GM21515 (cell line): Measurements from ENCODE around the gene CYFIP1.

Source experiments
- ATAC-seq: cut with Tn5 transposase; IDR thresholded peaks from one replicate; pipeline ENCODE4 v1.9.1; 2021; ENCODE audit not compliant: unreplicated experiment

CYFIP1 gene

DNA sequence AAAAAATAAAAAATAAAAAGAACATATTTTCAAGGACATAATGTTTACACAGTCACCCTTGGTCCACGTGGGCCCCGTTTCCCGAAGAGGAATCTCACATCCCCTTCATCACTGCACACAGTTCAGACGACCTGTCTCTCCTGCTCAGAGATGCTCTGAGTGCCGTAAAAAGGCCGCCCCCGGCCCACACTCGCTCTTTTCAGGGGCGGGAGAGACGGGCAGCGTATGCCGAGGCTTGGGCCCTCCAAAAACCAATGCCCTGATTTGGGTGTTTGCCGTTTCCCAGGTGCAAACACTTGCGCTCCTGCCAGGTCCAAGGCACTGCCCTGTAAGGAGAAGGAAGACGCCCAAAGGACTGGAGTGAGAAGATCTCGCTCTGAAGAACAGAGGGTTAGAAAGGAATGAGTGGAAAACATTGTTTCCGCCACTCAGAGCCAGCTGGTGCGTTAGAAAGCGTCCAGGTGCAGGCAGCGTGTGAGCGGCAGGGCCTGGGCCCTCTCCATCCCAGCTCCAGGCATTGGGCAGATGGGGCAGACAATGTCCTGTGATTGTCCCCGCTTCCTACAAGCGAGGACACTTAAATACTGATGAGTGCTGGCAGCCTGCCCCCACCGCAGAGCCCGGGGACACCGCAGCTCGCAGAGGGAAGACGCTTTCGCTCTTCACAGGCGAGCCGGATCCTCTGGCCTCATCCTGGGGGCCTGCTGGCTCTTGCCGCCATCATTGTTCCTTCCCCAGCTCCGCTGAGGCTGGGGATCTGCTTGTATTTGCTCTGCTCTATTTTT, 88.5 kb downstream of the CYFIP1 start:
- ATAC-seq: no peak

DNA sequence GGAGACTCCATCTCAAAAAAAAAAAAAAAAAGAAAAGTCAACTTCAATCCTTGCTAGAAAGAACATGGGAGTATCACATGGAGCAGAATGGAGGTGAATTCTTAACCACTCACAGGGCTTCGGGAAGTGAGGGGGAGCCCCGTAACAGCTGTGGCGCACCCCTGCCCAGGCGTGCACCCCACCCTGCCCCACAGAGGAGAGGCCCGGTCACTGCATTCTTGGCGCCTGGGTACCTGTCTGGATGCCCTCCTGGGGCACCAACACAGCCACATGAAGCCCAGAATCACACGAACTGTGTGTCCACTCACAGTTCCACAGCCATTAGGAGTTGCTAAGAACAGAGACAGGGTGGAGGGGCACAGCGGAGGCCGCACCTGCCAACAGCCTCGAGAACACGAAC, 89.9 kb downstream of the CYFIP1 start:
- no peak for ATAC-seq

DNA sequence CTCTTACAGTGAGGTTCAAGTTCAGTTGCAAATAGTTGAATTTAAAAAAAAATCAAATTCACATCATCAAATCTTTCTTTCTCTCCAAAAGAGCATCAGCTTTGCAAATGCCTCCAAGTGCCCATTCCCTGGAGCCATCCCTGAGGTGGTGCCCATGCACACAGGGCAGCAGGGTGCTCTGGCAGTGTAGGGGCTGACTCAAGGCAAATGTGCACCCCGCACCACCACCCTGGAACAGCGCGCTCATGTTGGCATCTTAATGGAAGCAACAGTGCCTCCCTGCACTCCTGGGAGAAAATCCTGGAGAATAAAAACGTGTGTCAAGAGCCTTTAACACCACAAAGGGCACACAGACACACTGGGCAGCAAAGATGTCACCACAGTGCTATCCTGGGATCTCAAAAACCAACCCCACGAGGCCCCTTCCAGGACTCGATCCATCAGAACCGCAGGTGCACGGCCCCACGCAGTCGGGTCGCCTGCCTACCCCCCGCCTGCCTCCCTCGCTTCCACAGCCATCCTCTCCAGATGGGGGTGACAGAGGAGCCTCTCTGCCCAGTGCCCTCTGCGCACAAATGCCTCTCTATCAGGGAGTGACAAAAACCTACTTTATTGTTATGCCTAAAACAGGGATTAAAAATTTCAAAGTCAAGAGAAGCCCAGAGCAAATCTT, 90.9 kb downstream of the CYFIP1 start:
- ATAC-seq: no peak

DNA sequence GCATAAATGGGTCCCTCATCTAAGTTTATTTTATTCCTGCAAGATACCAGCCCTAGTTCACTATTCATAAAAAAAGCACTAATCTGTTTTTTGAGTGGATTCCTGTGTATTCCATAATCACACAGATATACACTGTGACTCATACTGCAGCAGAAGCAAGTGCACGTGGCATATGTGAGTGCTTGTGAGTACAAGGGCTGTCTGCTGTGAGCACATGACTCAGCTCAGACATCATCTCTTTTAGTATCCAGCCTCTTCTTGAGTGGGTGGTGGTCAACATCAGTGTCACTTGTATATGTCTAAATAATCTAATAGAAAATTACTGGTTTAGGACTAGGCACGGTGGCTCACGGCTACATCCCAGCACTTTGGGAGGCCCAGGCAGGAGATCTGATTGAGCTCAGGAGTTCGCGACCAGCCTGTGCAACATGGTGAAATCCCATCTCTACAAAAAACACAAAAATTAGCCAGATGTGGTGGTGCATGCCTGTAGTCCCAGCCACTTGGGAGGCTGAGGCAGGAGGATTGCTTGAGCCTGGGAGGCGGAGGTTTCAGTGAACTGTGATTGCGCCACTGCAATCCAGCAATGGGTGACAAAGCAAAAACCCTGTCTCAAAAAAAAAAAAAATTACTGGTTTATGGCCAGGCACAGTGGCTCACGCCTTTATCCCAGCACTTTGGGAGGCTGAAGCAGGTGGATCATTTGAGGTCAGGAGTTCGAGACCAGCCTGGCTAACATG, 91.9 kb downstream of the CYFIP1 start:
- no peak for ATAC-seq

DNA sequence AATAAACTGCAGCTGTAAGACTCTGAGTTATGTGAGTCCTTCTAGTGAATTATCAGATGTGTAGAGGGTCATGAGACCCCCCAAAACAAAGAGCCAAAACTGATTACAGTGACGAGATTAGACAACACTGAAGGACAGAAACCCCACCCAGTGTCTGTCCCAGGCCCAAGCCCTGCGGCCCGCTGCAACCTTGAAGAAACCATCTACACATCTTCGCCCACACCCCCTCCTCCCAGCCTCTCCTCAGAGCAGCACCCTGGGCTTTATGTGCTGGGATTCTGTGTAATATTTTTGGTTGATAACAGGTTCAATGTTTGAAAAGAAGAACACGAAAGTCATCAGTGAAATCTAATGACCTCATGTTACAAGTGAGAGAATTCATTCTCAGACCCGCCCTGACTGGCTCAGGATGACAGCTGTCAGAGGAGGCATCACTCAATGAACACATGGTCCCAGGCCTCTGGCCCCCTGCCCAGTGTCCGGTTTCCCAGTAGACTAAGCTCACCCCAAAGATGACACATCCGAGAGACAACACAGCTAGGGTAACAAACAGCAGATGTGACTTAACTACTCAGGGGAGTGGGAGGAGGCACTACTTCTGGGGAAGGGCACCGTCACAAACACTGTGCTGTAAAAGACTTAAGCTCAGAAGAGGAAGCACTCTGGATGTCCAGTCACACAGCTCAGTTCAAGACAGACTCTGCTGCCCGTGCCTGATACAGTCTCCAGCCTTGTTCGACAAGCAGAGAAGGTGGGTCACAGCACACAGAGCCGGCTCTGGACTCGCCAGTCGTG, 92.8 kb downstream of the CYFIP1 start:
- ATAC-seq: no peak

DNA sequence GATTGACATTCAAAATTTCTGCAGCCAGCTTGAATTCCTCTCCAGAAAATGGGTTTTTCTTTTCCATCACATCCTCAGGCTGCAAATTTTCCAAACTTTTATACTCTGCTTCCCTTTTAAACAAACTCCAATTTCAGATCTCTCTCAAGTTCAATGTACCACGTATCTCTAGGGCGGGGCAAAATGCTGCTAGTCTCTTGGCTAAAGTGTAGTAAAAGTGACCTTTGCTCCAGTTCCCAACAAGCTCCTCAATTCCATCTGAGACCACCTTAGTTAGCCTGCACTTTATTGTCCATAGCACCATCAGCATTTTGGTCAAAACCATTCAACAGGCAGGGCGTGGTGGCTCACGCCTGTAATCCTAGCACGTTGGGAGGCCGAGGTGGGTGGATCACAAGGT, 95.0 kb downstream of the CYFIP1 start:
- no peak for ATAC-seq

DNA sequence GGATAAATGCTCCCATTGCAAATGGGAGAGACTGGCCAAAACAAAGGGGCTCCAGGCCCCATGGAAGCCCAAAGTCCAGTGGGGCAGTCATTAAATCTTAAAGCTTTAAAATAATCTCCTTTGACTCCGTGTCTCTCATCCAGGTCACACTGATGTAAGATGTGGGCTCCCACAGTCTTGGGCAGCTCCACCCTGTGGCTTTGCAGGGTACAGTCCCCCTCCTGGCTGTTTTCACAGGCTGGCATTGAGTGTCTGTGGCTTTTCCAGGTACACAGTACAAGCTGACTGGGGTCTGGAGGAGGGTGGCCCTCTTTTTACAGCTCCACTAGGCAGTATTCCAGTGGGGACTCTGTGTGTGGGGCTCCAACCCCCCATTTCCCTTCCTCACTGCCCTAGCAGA, 95.8 kb downstream of the CYFIP1 start:
- ATAC-seq: no peak

DNA sequence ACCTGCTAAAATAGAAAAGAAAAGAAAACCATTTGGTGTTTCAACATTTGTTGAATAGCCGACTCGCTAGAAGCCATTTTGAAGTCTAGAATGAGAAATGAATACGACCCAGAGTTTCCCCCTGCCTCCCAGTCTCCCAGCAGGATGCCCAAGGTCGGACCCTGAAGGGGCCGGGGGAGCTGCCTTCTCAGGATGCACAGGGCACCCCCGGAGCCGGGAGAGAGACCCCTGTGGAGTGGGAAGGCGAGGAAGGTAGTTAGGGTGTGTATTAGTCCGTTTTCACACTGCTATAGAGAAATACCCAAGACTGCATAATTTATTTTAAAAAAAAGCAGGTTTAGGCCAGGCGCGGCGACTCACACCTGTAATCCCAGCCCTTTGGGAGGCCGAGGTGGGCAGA, 97.0 kb downstream of the CYFIP1 start:
- ATAC-seq: no peak

DNA sequence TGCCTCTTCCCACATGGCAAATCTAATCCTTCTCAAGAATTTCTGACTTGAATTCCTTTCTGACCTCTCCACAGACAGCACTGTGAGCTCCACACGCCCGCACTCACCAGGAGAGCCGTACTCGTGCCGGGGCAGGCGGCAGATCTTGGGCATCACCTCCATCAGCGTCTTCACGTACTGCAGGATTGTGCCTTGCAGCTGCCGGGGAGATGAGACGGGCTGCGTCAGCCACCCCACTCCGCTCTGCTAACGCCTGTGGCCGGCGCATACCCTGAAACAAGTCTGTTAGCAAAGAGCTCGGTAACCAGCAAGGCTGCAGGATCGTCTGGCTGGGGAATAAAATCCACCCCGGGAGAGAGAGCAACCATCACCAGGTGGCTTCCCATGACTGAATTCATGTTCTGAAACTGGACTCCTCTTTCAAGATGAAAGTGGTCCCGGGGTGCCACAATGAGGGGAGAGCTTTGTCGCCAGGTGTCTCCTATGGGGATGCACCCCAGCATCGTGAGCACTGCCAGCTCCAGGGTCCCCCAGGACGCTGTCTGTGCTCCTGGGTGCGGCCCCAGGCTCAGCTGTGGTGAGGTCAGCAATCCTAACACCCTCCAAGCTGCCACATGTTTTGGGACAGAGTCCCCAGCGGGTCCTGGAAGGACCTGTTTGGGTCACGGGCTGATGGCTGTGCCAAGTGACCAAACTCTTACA, 98.3 kb downstream of the CYFIP1 start:
- ATAC-seq: no peak

DNA sequence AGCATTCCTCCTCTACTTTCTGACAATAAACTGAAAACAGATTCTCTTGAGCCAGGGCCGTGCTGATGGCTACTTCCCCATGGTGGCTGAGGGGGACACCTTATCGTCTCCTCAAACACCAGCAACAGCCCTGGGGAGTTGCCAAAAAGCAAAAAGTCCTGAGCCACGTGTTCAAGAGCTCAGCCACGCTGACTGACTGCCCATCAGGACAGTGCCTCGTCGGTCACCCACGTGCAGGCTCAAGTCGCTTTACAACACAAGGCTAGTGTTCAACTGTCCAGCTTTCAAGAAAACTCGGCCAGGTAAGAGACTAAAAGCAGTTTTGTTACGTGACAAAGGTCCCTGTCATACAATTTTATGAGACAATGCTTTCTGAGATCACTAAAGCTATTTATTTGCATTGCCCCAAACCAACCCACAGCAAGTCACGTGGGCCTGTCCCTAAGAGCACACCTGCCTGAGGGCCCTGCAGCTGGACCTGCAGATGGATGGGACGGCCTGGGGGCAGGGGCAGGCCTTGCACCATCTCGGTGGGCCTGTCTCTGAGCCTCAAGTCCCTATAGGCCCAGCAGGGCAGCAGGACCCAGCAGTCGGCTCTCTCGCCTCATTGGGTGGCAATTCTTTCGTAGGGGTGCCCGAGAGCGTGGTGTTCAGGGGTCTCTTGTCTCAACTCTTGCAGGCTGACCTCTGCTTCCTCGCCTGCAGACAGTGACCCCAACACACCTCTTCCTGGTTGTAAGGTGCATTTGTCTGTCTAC, 99.0 kb downstream of the CYFIP1 start:
- no peak for ATAC-seq

DNA sequence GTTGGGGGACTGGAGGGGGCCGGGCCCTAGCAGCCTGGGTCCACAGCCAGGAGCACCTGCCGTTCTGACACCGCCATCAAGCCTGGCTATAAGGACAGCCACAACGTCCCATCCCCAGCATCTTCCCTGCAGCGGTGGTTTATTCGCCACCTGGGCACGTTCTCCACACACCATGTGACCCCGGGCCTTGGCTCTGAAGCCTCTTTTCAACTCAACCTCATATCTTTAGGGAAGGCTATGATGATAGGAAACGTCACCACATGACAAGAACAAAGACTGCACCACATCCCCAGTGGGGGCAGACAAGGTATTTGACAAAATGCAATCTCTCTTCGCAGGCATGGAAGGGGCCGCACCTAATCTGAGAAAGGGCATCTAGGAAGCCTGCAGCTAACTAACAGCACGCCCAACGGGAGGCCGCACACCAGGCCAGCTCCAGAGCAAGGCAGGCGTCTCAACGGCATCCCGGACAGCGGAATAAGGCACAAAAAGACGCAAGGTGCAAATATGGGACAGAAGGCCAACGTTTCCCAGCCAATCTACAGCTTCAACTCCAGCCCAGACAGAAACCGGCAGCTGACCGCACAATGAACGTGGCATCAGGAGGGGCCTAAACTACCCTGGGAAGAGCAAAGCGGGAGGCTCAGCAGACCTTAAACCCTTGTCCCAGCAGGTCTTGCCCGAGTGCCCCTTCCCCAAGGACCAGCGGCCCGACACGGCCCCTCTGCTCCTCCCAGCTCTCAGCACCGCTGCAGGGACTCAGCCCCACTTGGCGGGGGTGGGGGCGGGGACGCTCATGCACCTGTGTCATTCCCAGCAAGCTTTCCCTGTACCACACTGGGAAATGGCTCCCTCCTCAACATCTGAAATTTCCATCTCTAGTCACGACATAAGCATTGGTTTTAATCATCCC, 99.8 kb downstream of the CYFIP1 start:
- no peak for ATAC-seq

DNA sequence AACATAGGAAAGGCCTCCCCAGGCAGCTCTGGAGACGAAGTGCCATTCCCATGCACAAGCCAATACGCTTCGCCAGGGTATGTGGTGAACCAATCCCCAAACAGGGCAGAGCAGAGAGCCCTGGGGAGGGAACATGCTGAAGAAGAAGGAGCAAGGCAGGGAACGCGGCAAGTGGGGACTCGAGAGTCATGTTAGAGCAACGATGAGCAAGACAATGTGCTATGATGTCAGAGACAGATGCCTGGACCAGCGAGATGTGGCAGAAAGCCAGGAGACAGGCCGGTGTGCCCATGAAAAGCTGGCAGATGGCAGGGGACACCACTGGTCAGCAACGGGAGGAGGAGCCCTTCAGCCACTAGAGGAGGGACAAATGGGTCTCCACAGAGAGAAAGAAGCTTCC, 102.1 kb downstream of the CYFIP1 start:
- ATAC-seq: no peak

DNA sequence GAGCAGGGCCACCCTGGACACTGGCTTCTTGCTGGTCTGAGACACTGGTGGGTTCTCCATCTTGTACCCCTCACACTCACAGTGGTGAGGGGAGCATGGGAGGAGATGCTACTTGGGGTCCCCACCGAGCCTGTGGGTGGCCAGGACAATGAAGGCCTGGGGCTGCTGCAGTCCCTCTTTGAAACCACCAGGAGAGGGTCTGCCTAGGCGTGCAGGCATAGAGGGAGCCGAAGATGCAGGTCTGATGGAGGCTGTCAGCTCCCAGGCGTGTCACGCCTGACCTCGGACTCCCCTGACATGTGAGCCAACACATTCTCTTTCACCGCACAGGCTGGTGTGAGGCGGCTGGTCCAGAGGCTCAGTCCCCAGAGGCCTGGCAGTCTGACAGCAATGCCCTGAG, 102.6 kb downstream of the CYFIP1 start:
- no peak for ATAC-seq

DNA sequence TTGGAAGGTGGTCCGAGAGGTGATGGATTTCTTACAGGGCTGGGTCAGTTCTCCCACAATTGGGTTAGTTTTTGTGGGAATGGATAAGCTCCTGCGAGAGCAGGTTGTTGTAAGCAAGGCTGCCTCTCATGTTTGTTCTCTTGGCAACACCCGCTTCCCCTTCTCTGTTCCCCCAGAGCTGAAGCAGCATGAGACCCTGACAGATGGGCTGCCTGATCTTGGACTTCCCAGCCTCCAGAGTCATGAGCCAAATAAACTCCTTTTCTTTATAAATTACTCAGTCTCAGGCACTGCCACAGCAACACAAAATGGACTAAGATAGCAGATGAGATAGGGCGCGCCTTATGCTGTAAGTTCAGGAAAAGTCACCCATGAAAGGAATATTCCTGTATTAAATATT, 103.1 kb downstream of the CYFIP1 start:
- no peak for ATAC-seq

DNA sequence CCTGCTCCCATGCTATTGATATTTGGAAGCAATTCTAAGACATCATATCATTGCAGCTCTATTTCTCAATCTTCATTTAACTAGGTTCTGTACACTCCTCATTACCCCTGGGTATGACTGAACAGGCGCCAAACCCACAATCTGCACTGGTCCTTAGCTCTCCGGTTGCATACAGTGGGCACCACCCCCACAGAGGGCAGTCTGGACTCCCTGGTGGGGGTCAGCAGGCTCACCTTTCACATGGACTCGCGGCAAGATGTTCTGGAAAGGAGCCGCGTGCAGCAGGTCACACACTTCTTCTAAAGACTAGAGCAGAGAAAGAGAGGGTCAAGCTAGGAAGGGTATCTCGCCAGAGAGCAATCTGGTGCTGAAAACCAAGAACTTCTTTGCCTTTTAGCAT, 105.2 kb downstream of the CYFIP1 start:
- ATAC-seq: no peak

DNA sequence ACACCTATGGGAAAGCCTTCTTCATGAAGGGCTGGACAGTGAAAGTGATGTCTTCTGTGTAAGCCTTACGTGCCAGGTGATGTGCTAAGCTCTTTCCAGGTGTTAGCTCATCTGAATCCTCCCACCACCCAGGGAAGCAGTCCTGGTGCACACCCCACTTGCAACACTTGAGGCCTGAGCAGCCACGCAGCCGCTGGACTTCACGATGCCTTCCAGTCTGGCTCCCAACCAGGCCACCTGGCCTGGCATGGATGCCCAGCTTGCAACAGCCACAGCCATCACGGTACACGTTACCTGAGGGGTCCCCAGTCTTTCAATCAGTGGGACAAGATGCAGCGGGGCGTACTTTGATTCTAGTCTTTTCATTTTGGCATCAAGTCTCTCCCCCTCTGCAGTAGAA, 105.9 kb downstream of the CYFIP1 start:
- no peak for ATAC-seq

DNA sequence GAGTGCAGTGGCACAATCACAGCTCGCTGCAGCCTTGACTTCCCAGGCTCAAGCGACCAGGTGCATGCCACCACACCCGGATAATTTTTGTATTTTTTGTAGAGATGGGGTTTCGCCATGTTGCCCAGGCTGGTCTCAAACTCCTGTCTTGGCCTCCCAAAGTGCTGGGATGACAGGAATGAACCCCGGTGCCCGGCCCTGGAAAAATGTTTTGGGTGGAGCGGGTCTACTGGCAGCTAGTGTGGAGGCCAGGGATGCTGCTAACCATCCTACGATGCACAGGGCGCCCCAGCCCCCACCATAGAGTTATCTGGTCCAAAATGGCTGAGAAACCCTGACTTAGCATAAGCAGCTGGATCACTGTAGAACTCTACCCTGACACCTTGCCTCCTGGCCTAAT, 106.3 kb downstream of the CYFIP1 start:
- ATAC-seq: no peak

DNA sequence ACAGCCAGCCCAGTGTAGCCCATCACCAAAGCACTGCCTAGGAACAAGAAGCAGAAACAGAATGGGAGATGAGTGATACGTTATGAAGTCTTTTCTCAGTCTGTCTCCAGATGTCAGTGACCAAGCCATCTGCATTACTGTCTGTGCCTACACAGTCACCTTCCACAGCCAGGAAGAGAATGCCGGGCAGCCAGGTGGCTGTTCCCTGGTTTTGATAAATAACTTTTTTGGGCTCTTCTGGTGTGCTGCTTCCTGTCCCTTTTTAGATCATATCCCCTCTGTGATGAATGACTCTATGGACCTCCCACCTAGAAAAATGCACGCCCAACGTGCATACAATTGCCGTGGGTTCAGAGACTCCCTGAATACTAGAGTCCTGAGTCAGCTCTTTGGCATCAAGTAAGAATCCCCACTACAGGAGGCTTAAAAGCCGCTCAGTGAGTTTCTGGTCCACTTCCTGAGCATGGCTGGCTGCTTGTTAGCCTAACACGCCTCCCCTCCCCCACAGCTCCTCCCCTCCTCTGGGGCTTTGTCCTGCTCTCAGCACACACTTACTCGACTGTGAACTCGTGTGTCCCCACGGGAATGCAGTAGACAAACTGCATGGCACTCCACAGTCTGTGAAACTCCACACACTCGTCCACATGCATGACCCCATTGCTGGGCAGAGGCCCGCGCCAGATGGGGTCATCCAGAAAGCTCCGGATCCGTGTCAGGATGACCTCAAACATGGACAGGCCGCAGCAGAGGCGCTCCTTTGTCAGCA, 107.0 kb downstream of the CYFIP1 start:
- ATAC-seq: no peak
